ENCODE measurements around the gene RFC5.
"Not testable (repeated sequence)": the region's sequence is repeated elsewhere in the genome, so short reads cannot be mapped to it uniquely, and the experiment has no call there.

RFC5 gene

DNA sequence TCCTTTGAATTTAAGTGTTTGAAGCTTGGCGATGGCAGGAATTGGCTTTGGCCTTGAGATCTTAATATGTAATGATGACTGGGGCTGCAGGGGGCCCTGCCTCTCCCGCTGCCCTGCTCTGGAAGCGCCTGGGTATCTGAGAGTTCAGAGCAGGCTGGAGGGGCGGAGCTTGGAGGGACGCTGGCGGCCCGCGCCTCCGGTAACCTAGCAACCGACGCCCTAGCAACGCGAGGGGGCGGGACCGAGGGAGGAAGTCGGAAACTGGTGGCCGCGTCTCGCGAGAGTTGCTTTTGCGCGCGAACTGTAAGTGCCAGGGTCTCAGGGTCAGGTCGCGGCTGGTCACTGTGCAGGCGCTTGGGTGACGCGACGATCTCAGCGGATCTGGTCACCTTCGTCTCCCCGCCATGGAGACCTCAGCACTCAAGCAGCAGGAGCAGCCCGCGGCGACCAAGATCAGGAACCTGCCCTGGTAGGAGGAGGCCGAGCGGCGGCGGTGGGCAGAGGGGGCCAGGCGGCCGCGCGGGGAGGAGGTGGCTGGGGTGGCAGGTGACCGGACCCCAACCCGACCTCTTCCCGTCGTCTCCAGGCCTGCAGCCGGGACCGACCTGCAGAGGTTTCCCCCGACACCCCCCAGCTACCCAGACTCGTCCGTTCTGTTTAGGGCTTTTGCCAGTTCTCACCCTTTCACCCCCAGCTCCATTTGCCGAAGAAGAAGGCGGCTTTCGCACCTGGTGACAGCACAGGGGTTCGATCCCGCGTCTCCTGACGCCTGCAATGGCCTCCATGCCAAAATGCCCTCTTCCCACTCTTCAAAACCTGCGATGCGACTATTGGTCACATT is at the start of gene RFC5:
Gene RFC5 (plus strand): TSS at position 280 of the 841 bp plus-strand sequence. CDS start 125 bp downstream, at position 405.
- DNase-seq: peak; percentile 82

DNA sequence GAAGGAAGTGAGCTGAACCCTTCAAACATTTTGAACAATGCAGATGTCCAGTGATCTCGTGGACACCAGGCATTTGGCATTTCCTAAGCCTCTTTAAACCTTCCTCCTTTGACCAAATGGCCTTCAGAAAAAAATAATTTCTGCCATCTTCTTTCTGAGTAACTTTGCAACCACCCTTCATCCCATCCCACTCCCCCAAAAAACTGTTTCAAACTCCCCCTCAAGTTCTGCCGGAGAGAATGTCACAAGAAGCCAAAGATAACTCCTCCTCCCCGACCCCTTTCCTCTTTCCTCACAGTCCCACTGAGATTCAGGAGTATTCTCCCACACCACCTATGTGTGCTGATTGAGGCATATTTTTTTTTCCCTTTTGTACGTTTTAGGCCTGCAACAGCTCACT is 49.5 kb upstream of the RFC5 start:
- DNase-seq: no peak

DNA sequence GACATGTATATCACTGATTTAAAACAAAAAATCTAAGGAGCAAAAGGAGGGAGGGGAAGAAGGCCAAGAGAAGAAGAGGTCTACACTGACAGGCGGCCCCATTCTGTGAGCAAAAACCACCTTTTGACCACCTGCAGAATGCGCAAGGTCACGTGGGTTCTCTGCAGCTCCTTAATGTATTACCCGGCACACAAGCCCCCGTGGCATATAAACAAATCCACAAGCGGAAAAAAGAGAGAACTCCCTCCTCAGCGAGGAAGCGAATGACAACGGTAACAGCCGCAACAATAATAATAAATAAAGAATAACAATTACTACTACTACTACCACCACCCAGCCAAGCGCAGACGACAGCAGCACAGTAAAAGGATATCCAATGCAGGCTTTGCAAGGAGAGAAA is 49.0 kb upstream of the RFC5 start:
- no peak for DNase-seq

DNA sequence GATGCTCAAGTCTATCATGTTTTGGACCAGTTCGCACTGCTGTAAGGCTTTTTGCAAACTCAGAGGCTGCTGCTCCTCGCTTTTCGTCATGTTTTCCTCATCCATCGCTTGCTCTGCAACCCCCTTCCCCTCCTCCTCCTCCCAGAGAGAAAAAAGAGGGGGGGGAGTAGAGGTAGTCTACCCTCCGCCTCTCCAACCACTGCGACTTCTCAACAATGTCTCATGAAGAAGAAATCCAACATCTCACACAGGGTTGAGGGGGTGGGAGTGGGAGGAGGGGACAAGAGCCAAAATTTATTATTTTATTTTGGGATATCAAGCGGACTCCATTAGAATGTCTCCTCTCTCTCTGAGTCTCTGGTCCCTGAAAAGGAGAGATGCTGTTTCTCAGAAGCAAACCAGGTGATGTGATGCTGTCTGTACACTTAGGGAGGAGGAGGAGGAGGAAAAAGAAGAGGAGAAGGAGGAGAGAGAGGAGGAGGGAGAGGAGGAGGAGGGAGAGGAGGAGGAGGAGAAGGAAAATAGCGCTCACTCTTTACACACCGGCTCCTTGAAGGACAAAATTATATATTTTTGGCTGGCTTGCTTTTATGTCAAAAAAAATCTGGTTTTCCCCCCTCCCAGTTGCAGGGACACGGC is 48.2 kb upstream of the RFC5 start:
- DNase-seq: no peak

GRCh38 chr12:117968826-117969659 is 47.5 kb upstream of the RFC5 start, which contains the start of gene KSR2:
Gene KSR2, minus strand, starts transcription at chr12:117968990. Its CDS starts 735 bp downstream, at chr12:117968255.
- DNase-seq: peak; percentile 4

GRCh38 chr12:117970334-117970733 is 46.2 kb upstream of the RFC5 start:
- no peak for DNase-seq

- DNase-seq: no peak
These were observed 44.2 kb upstream of the RFC5 start for GRCh38 chr12:117972301-117972700.

- no peak for DNase-seq
These were observed 41.5 kb upstream of the RFC5 start for GRCh38 chr12:117975006-117975405.

DNA sequence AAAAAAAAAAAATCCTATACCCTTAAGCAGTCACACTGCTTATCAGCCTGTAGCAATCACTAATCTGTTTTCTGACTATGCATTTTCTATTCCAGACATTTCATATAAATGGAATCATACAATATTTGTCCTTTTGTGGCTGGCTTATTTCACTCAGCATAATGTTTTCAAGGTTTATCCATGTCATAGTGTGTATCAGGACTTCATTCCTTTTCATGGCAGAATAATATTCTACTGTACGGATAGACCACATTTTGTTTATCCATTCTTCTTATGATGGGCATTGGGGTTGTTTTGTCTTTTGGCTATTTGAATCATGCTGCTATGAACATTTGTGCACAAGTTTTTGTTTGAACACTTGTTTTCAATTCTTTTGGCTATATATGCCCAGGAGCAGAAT is 39.1 kb upstream of the RFC5 start:
- no peak for DNase-seq

DNA sequence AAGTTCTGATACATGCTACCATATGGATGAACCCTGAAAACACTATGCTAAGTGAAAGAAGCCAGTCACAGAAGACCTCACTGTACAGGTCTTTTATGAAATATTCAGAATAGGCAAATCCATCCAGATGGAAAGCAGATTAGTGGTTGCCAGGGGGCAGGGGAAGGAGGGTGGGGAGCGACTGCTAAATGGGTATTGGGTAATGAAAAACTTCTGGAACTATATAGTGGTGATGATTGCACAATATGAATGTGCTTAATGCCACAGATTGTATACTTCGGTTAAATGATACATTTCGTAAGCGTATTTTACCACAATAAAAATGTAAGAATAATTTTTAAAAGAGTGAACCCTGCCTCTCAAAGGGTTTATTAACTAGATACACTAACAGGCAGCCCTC is 35.9 kb upstream of the RFC5 start:
- DNase-seq: no peak

- no peak for DNase-seq
These were observed 35.2 kb upstream of the RFC5 start for GRCh38 chr12:117981267-117981666.

- DNase-seq: no peak
These were observed 31.3 kb upstream of the RFC5 start for GRCh38 chr12:117985182-117985581.

GRCh38 chr12:117986705-117987469 is 29.6 kb upstream of the RFC5 start:
- DNase-seq: no peak

GRCh38 chr12:117994551-117995438 is 21.7 kb upstream of the RFC5 start:
- no peak for DNase-seq

DNA sequence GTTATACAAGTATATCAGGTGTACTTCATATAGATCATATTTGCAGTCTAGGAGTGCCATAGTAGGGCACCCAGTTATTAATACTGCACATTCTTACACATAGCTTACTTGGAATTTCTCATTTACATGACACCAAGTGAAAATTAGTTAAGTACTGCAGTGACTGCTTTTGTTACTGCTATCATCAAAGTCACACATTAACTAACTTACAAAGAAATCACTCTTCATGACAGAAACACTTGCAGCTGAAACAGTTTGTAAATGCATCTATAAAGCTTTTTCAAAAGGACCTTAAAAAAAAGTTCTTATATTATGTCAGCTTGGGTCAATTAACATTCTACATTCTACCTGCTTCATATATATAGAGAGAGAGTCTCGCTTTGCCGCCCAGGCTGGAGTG is 17.8 kb upstream of the RFC5 start:
- DNase-seq: no peak

GRCh38 chr12:117999806-118000205 is 16.7 kb upstream of the RFC5 start:
- not testable (repeated sequence) for DNase-seq

- no peak for DNase-seq
These were observed 5.6 kb upstream of the RFC5 start for GRCh38 chr12:118010903-118011302.

DNA sequence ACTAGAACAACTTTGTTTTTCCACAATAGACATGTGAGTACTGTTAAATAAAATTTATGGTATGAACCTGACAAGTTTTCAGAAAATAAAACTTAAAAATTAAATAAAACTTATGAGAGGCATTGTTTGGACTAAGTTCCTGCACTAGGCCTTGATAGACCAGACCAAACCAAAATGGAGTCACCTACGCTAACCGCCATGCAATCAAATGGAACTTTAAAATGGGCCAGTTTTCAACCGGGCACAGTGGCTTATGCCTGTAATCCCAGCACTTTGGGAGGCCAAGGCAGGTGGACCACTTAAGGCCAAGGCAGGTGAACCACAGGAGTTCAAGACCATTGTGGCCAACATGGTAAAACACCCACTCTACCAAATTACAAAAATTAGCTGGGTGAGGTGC is 5.1 kb upstream of the RFC5 start:
- DNase-seq: no peak

DNA sequence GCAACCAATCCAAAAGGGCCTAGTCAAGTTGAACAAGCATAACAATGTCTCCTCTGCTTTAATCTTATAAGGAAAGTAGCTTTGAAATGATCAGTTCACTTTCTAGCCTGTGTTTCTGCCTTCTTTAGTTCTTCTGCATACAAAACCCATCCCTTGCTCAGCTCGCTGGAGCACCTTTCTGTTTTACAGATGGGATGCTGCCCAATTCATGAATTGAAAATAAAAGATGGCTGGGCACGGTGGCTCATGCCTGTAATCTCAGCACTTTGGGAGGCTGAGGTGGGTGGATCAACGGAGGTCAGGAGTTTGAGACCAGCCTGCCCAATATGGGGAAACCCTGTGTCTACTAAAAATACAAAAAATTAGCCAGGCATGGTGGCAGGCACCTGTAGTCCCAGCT is 4.5 kb upstream of the RFC5 start:
- DNase-seq: no peak

DNA sequence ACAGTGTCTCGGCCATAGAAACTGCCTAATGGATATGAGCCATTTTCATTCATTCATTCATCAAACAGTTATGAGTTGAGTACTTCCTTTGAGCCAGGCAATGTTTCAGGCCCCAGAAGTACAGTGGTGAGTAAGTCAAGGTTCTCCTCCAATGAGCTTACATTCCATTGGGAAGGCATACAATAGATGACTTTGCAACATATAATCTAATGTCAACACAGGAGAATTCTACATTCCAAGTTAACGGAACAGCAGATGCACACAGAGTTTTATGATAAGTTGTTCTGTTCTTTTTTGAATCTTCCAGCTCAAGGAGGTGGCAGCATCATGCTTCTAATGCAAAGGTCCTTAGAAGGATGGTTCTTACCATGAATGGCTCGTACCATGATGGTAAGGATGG is 3.2 kb upstream of the RFC5 start:
- no peak for DNase-seq

GRCh38 chr12:118015306-118015705 is 1.2 kb upstream of the RFC5 start:
- no peak for DNase-seq

DNA sequence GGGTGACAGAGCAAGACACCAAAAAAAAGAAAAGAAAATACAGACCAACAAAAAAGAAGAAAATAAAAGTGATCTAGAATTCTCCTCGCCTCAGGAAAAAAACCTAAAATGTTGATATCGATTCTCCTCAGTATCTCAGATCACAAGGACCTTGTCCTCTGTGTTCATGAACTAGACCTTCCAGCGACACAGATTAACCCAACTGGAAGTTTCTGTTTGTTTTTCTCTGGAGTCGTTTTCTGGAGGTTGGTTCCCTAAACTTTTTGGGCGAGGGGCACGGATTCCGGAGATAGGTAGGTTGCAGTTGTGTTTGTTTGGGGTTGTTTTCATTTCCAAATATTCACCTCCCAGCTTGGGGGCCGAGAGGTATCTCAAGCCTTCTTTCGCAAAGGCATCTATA is 559 bp upstream of the RFC5 start:
- DNase-seq: no peak
